T-helper 2 cell treated with Interferon-gamma antibody and Interleukin-4, amounts not matched to agents 100 ng/mL and 5 ng/mL, for 36 hours (primary cell): ENCODE results near the gene FEZF2. TPM values are rescaled to one million over a fixed set of nuclear protein-coding genes. Genes with fewer than 3 reads are reported as not detected.

Experiments used
- intact Hi-C: fragments of 100-400 bp; cut with micrococcal nuclease; formaldehyde crosslinking; loops from one replicate; pipeline ENCODE4 v1.15.1; 2023
- total RNA-seq: library from RNA; stranded (reverse); gene quantifications from 2 replicates; pipeline ENCODE4 v1.2.3, GENCODE V29; 2022

The FEZF2 gene
- not detected in 2 replicates for total RNA-seq

- intact Hi-C loops: loop anchor here (10.0 kb wide), 1 partner anchor 502 kb away; the partner anchor contains the start of gene CADPS
These were observed at the start of gene FEZF2 for GRCh38 chr3:62373215-62373614. Gene FEZF2 (minus strand): TSS chr3:62373550. CDS start chr3:62372868, 682 bp downstream.

DNA sequence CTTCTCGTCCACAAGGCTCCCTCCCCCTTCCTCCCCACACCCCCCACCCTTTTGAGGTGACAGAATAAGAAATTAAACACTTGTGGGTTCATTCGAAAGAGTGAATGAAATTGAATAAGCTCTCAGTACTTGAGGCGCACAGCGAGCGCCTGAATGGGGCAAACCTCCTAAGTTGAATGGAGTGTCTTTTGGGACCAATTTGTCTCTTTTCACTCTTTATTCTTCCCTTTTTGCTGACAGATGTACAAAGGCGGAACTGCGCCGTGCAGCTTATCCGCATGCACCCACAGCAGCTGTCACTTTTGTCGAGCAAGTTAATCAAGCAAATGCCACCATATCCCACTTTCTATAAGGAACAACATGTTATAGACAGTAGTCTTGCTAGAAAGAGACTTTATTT, 47.9 kb upstream of the FEZF2 start:
- intact Hi-C loops: no loop called here

DNA sequence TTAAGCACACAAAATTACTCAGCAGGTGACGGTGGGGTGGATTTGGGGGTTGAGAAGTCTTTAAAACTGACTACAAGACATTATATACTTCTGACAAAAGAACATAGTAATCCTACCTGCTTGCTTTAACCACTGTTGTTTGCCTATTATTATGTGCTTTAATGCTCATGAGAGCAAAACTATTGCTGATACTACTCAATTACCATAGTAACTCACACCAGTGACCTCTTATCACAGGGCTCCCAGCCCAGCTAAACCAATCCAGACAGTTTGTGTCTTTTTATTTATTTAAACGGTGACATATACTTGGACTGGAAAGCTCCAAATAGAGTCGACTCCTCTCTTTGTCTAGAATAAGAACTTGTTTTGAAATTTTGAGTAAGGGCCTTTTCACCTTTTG, 42.8 kb upstream of the FEZF2 start:
- intact Hi-C loops: no loop called here

DNA sequence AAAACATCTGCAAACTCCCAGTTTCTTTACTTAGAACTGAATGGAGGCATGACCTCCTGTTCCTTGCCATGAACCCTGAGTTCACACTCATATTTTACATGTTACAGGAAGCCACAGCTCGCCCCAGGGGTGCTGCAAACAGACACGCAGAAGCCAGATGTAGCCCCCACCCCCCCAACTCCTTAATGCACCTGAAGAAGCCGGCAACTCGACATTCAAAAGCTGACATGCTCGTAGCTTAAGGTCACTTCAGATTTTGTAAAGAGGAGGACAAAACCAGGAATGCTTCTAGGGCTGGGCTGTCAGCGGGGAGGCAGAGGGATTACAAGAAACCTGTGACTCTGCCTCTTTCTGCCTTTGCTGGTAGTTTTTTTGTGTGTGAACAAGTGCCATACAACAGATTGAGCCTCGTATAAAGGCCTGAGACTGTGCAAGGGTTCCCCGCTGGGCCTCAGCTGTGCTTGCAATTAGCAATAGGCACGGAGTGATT, 42.0 kb upstream of the FEZF2 start:
- intact Hi-C loops: no loop called here

DNA sequence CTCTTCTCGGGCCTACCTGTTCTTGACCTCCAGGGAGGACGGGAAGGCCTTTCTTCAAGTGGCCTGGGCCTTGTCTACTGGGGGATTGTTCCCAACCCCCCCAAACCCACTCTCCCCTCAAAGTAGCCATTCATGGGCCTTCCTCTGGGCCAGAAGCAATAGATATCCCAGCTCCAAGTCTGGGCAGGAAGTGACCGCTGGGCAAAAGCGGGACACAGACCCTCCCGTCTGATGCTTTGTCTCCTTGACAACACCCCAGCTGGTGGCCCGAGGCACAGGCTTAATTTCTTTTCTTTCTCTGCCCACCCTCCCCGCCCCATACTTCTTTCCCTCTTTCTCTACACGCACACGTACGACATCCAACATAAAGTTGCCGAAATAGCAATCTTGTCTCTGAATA, 41.4 kb upstream of the FEZF2 start:
- intact Hi-C loops: no loop called here

GRCh38 chr3:62413687-62414086, 40.3 kb upstream of the FEZF2 start:
- intact Hi-C loops: no loop called here

GRCh38 chr3:62406945-62407344, 33.6 kb upstream of the FEZF2 start:
- intact Hi-C loops: no loop called here

DNA sequence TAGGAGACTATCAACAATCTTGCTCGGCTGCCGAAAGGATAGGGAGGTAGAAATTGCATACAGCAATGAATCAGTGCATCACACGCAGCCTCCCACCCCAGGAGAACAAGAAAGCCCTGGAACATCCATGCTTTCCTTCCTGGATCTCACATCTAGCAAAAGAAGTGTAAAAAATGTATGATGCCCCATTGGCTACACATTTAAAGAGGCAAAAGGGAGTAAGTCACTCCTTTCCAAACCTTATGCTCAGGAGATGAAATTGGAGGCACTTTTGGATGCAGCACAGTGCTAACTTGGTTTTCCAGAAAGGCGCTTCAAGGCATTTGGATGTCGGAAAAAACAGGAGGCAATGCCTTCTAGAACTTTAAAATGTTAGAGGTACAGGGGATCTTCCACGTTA, 32.2 kb upstream of the FEZF2 start:
- intact Hi-C loops: no loop called here

- intact Hi-C loops: no loop called here
These were observed 31.8 kb upstream of the FEZF2 start for GRCh38 chr3:62405135-62405534.

DNA sequence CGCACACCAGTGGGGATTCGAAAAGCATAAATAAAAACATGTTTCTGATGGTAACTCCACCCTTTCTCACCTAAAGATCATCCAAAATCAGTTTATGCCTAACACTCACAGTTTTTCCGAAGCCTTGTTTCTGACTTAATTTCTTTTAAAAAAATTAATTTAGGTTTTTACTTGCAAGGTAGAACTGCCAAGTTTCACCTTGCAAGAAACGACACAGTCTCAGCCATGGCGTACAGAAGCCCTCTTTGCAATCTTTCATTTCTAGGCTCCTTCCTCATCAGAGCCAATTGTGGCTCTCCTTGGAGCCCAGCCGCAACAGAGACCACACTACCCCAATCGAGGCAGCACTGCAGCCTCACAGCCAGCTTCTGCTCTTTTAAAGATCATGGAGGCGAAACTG, 31.0 kb upstream of the FEZF2 start:
- intact Hi-C loops: no loop called here

DNA sequence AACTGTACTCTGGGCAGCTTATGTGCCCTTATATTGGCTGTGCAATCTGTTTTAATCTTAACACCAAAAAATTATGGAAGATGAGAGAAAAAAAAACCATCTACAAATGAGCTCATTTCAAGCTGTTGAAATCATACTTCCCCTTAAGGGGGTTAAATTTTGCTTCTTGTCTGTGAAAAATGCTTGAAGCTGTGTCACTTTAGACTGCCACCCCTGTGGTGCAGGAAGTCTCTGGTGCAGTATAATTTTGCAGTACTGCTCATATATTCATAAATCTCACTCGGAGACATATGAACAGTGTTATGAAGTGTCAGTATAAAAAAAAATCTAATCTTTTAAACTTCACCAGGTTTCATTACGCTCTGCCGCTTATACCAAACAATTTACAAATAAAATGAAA, 30.4 kb upstream of the FEZF2 start:
- intact Hi-C loops: no loop called here

DNA sequence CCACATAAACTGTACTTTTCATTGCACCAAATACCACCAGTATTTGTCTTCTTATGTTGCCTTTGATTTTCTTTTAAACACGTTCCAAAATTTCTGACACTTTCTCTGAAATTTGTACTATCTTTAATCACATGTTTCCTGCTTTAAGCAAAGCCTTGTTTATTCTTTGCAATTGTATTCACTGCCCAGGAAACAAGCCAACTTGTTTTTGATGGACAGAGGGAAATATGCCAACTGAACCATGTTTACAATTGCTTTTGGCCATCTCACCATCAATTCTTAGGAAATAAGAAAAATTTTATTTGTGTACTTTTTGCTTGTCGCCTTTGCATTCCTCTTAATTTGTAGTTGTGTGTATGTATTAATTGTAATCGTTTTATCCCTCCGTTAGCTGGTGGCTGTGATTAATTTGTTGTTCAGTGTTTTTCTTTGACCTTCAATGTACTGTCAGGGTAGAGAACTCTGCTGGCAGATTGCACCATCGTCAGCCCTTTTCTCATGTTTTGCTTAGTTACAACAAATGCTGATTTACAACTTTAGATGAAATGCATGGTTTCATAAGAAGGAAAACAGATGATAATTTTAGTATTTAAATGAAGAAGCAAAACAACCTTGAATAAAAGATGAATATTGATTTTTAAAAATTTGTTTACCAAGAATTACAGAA, 19.4 kb upstream of the FEZF2 start:
- intact Hi-C loops: no loop called here

GRCh38 chr3:62387251-62387650, 13.9 kb upstream of the FEZF2 start:
- intact Hi-C loops: no loop called here

DNA sequence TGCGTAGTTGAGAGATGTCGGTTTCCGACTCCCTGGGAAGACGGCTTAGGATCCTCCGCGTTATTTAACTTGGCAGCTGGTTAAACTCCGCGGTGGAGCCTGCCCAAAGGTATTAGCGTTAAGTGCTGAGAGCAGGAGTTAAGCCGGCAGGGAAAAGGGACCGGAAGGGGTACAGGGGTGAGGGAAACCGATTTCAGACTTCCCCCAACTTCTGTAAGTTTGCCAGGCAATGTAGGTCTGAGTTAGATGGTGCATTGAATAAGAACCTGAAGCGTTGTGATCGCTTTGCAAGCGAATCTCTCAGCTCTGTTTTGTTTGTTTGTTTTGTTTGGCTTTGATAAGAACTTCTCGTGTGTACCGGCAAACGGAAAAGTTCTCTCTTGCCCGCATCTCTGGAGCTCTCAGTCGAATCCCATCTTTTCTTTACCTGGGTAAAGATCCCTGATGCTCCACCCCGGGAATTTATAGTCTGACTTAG, 6.0 kb upstream of the FEZF2 start:
- intact Hi-C loops: loop anchor here (10.0 kb wide), 1 partner anchor 495 kb away; the partner anchor contains the start of gene CADPS

DNA sequence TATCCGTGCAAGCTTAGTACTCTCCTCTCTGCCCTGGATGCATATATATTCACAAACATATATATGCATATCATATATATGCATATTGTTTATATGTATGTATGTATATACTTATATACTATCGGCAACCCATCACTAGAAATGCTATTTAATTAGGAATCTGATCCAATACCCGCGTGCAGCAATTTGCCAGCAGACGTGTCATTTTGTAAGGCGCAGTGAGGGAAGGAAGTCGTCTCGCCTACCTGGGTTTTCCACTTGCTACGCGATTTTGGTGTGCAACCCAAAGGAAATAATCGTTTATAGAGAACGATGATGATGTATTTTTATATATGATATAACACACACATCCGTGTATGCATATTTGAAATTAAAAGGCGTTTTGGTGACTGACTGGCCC, 5.6 kb upstream of the FEZF2 start:
- intact Hi-C loops: loop anchor here (10.0 kb wide), 1 partner anchor 496 kb away; the partner anchor contains the start of gene CADPS

DNA sequence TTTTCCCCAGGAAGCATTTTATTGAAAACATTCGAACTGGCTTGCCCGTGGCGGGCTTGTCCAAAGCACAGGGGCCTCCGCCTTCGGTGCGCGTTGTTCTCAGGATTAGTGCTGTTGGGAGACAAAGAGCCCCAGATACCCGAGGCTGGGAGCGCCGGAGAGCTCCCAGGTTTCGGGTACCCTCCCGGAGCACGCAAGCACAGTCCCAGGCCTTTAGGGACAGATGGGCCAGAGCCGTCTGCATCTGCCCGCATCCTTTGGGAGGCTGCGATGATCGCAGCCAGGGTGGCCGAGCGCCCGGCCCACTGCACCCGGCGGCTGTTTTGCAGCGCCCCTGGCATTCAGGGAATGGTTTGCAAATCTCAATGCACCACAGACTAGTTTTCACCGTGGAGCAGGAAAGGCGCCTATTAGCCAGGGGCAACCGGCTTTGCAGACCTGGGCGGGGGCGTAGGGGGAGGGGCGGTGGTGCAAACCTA, 5.0 kb upstream of the FEZF2 start:
- intact Hi-C loops: loop anchor here (10.0 kb wide), 1 partner anchor 496 kb away; the partner anchor contains the start of gene CADPS

DNA sequence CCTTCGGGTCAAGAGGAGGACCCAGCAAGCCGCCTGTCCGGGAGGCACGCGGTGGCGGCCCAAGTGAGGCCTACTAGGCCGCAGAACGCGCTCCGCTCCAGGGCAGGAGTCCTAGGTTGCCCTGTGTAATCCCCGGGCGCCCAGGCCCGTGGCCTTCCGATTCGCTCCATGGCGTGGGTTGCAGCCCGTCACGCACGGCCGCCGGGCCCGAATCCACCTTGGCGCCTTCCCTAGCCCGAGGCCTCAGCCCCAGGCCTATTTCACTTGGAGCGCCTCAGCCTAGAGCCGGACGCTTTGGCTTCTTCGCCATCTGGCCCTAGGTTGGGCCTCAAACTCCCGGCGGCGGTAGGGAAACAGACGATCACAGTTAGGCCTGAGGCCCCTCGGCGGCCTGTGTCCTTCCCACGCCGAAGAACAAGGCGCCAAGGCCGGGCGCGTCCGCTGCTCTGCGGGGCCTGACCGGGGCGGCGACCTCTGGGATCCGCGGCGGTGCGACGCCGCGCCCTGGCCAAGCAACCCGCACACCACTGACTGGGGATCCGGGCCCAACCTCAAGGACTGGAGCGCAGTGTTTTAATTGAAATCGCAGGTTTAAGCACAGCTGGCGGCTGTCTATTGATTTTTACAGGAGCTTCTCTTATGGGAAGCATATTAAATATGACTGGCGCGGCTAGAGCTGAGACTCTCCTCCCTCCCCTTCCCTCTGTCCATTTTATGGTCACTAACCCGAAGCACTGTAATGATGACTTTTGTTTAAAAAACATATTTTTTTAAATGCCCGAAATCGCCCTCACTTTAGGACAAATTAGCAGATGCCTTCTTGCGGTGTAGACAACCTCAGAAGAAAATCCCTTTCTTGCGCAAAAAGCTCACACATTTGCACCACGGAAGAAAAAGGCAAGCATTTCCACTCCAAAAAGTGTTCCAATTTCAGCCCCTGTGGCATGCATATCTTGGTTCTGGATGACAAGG, 3.8 kb upstream of the FEZF2 start:
- intact Hi-C loops: loop anchor here (10.0 kb wide), 1 partner anchor 498 kb away; the partner anchor contains the start of gene CADPS

DNA sequence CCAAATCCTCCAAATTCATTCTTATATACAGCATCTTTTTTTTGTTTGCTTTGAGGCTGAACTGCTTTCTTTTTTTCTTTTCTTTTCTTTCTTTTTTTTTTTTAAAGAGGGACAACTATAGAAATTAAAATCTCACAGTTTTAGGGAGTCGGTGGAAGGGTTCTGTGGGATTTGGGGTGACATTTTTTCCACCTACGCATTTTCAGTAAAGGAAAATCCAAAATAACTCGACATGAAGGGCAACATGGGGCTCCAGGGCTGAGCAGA, 3.0 kb upstream of the FEZF2 start:
- intact Hi-C loops: loop anchor here (10.0 kb wide), 1 partner anchor 498 kb away; the partner anchor contains the start of gene CADPS

DNA sequence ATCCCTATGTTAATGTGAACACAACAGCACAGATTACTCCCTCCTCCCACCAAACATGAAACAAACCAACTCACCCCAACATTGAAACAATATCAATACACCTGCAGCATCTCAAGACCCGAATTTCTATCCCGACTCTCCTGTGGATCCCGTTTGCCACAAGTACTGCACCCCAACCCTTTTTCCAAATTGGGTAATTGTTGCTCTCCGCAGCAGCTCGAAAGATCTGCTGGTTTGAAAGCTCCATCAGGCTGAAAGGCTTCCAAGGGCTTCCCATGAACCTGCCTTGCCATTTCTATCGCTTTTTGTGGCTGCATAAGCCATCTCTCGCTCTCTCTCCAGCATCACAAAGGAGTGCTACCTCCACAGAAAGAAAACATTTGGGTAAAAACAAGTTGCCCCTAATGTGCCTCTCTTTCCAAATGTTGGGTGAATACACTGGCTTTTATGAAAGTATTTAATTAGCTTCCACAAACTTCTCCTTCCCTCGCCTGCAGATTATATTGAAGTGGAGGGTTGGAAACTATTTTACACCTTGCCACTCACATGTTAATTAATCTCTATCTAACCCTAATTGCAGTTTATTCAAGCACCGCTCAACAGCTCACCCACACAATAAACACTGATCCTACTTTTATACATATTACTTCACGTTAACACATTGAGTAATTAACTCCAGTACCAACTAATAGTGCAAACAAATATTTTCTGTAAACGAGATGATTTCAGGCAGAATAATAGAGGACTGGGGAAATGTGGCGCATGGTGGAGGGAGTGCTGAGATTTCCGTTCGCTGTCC, 2.5 kb upstream of the FEZF2 start:
- intact Hi-C loops: loop anchor here (10.0 kb wide), 1 partner anchor 499 kb away; the partner anchor contains the start of gene CADPS

GRCh38 chr3:62374341-62375218, 1.2 kb upstream of the FEZF2 start:
- intact Hi-C loops: loop anchor here (10.0 kb wide), 1 partner anchor 500 kb away; the partner anchor contains the start of gene CADPS
